Prostate gland (tissue), 2 donors: ENCODE results near the gene COL23A1. TPM values are rescaled to one million over a fixed set of nuclear protein-coding genes. Genes with fewer than 3 reads are reported as not detected.

ENCODE experiments used
- DNase-seq: peaks from one replicate; pipeline ENCODE4 v3.0.0-alpha.2; 2019; ENCODE audit warnings: low spot score
- H3K27ac ChIP-seq, 2 donors: fragments of 200-600 bp; sonication (generic); 2 replicates each; pipeline ENCODE4 v1.5.1; 2017 to 2019
- H3K27me3 ChIP-seq: fragments of 200-600 bp; sonication (generic); replicated peaks from 2 replicates; pipeline ENCODE4 v1.5.1; 2019; ENCODE audit not compliant: insufficient read depth
- H3K36me3 ChIP-seq, 2 donors: fragments of 200-600 bp; sonication (generic); 1 replicate in 1 of 2; 2 replicates in 1 of 2; pipeline versions ENCODE4 v1.5.1 to v1.8.1; 2017 to 2019
- H3K4me1 ChIP-seq: fragments of 200-600 bp; sonication (generic); replicated peaks from 2 replicates; pipeline ENCODE4 v1.5.1; 2019
- H3K4me3 ChIP-seq, 2 donors: fragments of 200-600 bp; sonication (generic); 2 replicates each; pipeline ENCODE4 v1.5.1; 2017 to 2019
- H3K9me3 ChIP-seq: fragments of 200-600 bp; sonication (generic); 2 replicates; pipeline ENCODE4 v1.5.1; 2017
- POLR2A ChIP-seq: fragments of 450-650 bp; IDR thresholded peaks from one replicate; pipeline ENCODE4 v1.6.1; 2016; ENCODE audit warnings: antibody characterized with exemption, mild to moderate bottlenecking
- POLR2AphosphoS5 ChIP-seq: sonication (generic); formaldehyde crosslinking; IDR thresholded peaks from one replicate; pipeline ENCODE4 v1.6.1; 2017; ENCODE audit warnings: antibody characterized with exemption
- WGBS: methylation state at CpG from one replicate; pipeline ENCODE4 v1.1.5; 2018; 5-methylcytosine and 5-hydroxymethylcytosine counted together
- intact Hi-C: fragments of 100-400 bp; cut with DNase I; formaldehyde crosslinking; loops from one replicate; pipeline ENCODE4 v1.14.2; 2022
- total RNA-seq, 2 donors: library from RNA; depleted of rRNA; stranded (reverse); fragments of >200 nt; gene quantifications; one replicate each; pipeline ENCODE4 v1.1.0, GENCODE V29; 2016
- TF ChIP-seq, protein P1 (sequence below), 4 experiments: fragments of 200-600 bp in 2 of 4; fragments of 450-650 bp in 2 of 4; sonication (generic) in 2 of 4; IDR thresholded peaks; 1 replicate in 3 of 4; 2 replicates in 1 of 4; pipeline ENCODE4 v1.5.1; 2016 to 2019; ENCODE audit warnings: antibody characterized with exemption in 4 of 4, mild to moderate bottlenecking in 2 of 4, moderate library complexity in 2 of 4

COL23A1 gene
- total RNA-seq, 2 donors from 2014 or later, result 2.7 to 6.1 TPM

DNA sequence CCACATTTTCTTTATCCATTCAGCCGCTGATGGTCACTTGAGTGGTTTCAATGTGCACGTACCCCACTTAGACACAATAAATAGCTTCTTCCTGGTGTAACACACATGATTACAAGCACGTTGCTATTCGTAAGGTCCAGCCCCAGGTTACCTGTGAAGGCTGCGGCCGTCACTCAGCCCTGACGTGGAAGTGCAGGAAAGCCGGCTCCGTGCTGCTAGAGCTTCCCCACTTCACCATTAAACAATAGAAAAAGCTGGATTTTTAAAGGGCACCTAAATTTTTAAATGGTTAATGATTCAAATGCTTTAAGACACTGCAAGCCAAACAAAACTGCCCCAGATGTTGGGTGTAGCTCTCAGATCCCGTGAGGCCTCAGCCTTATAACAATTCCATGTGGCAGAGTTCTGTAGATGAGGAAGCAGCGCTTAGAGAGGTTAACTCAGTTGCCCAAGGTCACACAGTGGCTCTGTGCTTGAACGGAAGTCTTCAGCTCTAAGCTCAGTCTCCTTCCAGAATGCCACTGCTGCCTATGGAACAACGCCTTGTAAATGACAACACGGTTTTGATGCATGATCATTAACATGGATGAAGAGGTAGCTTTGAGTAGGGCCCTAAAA is 125.7 kb downstream of the COL23A1 start:
- Histone ChIP-seq H3K9me3 (no peaks in the 10 kb centered on the region), H3K27me3 (no peaks in the 10 kb centered on the region), H3K27ac (no peak overlapping the region), H3K36me3 (no peaks in the 10 kb centered on the region), H3K4me1 (peaks cover 6% of the 10 kb centered on the region), H3K4me3 (no peak overlapping the region)
- DNase-seq, result no peak
- intact Hi-C loops, result loop anchor here (10.0 kb wide), 1 partner anchor 80 kb away; no protein-coding TSS in a partner anchor
- TF ChIP-seq POLR2AphosphoS5, result no peak
- TF ChIP-seq, protein P1, sequence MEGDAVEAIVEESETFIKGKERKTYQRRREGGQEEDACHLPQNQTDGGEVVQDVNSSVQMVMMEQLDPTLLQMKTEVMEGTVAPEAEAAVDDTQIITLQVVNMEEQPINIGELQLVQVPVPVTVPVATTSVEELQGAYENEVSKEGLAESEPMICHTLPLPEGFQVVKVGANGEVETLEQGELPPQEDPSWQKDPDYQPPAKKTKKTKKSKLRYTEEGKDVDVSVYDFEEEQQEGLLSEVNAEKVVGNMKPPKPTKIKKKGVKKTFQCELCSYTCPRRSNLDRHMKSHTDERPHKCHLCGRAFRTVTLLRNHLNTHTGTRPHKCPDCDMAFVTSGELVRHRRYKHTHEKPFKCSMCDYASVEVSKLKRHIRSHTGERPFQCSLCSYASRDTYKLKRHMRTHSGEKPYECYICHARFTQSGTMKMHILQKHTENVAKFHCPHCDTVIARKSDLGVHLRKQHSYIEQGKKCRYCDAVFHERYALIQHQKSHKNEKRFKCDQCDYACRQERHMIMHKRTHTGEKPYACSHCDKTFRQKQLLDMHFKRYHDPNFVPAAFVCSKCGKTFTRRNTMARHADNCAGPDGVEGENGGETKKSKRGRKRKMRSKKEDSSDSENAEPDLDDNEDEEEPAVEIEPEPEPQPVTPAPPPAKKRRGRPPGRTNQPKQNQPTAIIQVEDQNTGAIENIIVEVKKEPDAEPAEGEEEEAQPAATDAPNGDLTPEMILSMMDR (IDR thresholded peaks at IDR 0.05), result no peak
- no peak for TF ChIP-seq POLR2A
- WGBS, result 90% methylated on average over 14 of the region's 14 CpGs

DNA sequence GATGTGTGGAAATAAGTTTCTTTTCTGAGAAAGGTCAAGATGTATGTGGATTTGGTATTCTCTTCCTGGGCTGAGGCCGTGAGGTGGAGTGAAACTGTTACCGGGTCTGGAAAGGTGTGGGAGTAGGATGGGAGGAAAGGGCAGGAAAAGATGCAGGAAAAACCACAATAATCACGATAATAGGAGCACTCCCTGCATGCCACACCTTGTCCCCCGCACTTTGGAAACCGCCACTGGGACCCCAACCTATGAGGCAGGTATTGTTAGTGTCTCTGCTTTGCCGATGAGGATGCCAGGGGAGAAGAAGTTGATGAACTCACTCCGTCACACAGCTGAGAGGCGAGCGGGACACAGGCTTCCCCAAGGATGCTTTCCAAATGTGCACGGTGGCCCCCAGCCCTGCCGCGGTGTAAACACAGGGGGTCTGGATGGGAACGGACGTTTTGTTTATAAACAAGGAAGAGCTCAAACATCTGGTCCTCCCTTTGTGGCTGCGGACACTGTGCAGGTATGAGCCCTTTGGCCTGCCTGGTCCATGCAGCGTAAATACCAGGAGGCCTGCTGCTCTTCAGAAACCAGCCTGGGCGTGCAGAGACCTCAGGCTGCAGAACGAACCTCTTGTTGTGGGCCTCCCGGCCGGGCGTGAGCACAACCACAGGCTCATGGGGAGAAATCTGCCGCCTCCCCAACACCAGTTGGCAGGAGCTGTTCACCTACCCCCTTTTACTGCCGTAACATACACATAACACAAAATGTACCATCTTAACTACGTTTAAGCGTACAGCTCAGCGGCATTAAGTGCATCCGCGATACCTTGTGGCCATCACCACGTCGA is 126.7 kb downstream of the COL23A1 start:
- DNase-seq, result no peak
- no peak overlapping the region for H3K4me3 ChIP-seq
- H3K9me3 ChIP-seq, result no peaks in the 10 kb centered on the region
- TF ChIP-seq, protein P1 (IDR thresholded peaks at IDR 0.05), result no peak
- no peak for TF ChIP-seq POLR2A
- TF ChIP-seq POLR2AphosphoS5, result no peak
- no peaks in the 10 kb centered on the region for H3K27me3 ChIP-seq
- no peaks in the 10 kb centered on the region for H3K36me3 ChIP-seq
- H3K27ac ChIP-seq, result no peak overlapping the region
- 89% methylated on average over 30 of the region's 30 CpGs for WGBS
- H3K4me1 ChIP-seq, result peaks cover 6% of the 10 kb centered on the region
- intact Hi-C loops, result loop anchor here (10.0 kb wide), 1 partner anchor 81 kb away; no protein-coding TSS in a partner anchor

DNA sequence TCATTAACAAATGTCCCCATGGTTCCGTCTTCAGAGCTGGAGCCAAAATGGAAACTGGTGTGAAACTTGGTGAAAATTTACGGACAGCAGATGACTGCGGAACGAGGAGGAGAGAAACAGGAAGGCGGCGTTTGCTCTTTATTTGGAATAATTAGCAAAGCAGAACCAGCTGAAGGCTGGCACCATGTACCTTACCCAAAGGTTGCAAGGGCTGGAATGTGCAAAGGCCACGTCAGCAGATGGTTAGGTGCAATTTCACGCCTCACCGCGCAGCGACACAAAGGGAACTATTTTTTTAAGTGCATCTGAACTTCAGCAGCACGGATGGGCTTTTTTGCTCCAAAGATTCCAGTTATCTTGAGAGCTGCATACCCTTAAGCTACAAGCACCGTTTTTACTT is 127.4 kb downstream of the COL23A1 start:
- Histone ChIP-seq H3K36me3 (no peaks in the 10 kb centered on the region), H3K27ac (no peak overlapping the region), H3K4me1 (peaks cover 4% of the 10 kb centered on the region), H3K9me3 (no peaks in the 10 kb centered on the region), H3K4me3 (no peak overlapping the region), H3K27me3 (no peaks in the 10 kb centered on the region)
- WGBS, result 94% methylated on average over 13 of the region's 13 CpGs
- no peak for TF ChIP-seq POLR2A
- intact Hi-C loops, result loop anchor here (10.0 kb wide), 1 partner anchor 82 kb away; no protein-coding TSS in a partner anchor
- no peak for DNase-seq

DNA sequence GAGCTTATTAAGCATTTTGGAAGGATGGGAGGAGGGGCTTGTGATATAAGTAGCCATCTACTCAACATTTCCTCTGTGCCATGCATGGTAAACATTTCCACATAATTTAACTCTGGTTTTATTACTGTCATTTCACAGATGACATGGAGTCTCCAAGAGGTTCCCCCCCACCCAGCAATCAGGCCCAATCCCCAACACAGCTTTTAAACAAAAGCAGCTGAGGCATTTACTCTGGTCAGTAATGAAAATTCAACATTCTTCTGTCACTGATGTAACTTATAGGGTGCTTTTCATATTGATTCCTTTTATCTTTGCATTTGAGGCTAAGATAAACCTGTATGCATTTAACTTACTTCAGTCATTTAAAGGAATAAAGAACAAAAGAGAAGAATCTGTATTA is 128.1 kb downstream of the COL23A1 start:
- Histone ChIP-seq H3K36me3 (no peaks in the 10 kb centered on the region), H3K27me3 (no peaks in the 10 kb centered on the region), H3K27ac (no peak overlapping the region), H3K4me3 (no peak overlapping the region), H3K4me1 (peaks cover under 1% of the 10 kb centered on the region), H3K9me3 (no peaks in the 10 kb centered on the region)
- intact Hi-C loops, result loop anchor here (10.0 kb wide), 1 partner anchor 83 kb away; no protein-coding TSS in a partner anchor
- no peak for DNase-seq
- TF ChIP-seq POLR2A (no peak), POLR2AphosphoS5 (no peak)
- TF ChIP-seq, protein P1 (IDR thresholded peaks at IDR 0.05), result no peak

DNA sequence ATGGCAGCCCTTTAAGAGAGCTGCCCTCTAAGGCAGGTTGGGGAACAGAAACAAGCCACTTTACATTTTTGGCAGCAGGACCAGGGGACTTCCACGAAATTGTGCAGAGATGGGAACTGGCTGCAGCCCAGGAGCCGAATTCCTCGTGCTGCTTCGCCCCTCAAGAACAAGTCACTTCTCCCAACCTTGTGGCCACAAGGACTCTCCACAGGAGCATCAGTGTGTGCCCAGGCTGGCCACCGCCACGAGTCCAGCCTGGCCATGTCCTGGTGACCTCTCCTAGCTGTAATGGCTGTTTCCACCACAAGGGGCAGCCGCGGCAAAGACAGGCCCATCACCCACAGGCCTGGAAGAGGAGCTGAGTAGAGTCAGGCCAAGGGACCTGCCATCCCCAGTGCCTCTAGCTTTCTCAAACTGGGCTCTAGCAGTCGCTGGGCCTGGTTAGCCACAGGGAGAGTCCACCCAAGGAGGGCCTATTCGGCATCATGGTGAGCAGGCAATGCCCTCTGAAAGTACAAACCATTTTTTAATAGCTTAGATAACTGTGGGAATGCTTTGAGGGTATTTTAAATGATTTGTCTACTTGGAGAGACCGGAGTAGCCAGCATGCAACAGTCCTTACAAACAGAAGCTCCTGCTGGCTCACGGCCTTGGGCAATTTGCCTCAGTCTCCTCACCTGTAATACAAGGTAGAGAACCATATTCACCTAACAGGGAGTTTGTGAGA is 129.0 kb downstream of the COL23A1 start:
- Histone ChIP-seq H3K4me1 (no peaks in the 10 kb centered on the region), H3K9me3 (no peaks in the 10 kb centered on the region), H3K4me3 (no peak overlapping the region), H3K27me3 (no peaks in the 10 kb centered on the region), H3K27ac (no peak overlapping the region), H3K36me3 (no peaks in the 10 kb centered on the region)
- DNase-seq, result peak; percentile 48
- WGBS, result 32% methylated on average over 12 of the region's 12 CpGs
- TF ChIP-seq, protein P1 (IDR thresholded peaks at IDR 0.05), result peak; percentile 42 to 75 (median 62)
- TF ChIP-seq POLR2AphosphoS5 (peak; percentile 36), POLR2A (no peak)
- intact Hi-C loops, result loop anchor here (10.0 kb wide), 1 partner anchor 84 kb away; no protein-coding TSS in a partner anchor
